GM21723 (cell line): ENCODE results near the gene CLCNKB.
"Not testable (repeated sequence)": the region's sequence is repeated elsewhere in the genome, so short reads cannot be mapped to it uniquely, and the experiment has no call there.

Source experiments
- ATAC-seq: cut with Tn5 transposase; IDR thresholded peaks from one replicate; pipeline ENCODE4 v1.9.1; 2021; ENCODE audit warnings: mild to moderate bottlenecking, moderate library complexity; ENCODE audit not compliant: unreplicated experiment

Gene CLCNKB

GRCh38 chr1:16029288-16029687 lies 14.3 kb upstream of the CLCNKB start:
- ATAC-seq, result no peak

GRCh38 chr1:16031551-16031950 lies 12.0 kb upstream of the CLCNKB start:
- no peak for ATAC-seq

GRCh38 chr1:16032388-16033102 lies 11.0 kb upstream of the CLCNKB start:
- ATAC-seq, result peak; percentile 62

- not testable (repeated sequence) for ATAC-seq
Observed at GRCh38 chr1:16033103-16033632, 10.4 kb upstream of the CLCNKB start.

- ATAC-seq, result not testable (repeated sequence)
Observed at GRCh38 chr1:16036461-16036860, 7.1 kb upstream of the CLCNKB start.

GRCh38 chr1:16038620-16038912 lies 5.0 kb upstream of the CLCNKB start:
- ATAC-seq, result no peak

GRCh38 chr1:16039871-16040270 lies 3.7 kb upstream of the CLCNKB start:
- not testable (repeated sequence) for ATAC-seq

- no peak for ATAC-seq
Observed at GRCh38 chr1:16041200-16041599, 2.4 kb upstream of the CLCNKB start.

GRCh38 chr1:16042096-16042495 lies 1.5 kb upstream of the CLCNKB start:
- ATAC-seq, result no peak

GRCh38 chr1:16042654-16043053 lies 928 bp upstream of the CLCNKB start:
- ATAC-seq, result not testable (repeated sequence)

GRCh38 chr1:16043950-16044349 lies 368 bp downstream of the CLCNKB start:
- ATAC-seq, result no peak

GRCh38 chr1:16046842-16047241 lies 3.3 kb downstream of the CLCNKB start:
- no peak for ATAC-seq

GRCh38 chr1:16047791-16048475 lies 4.4 kb downstream of the CLCNKB start:
- no peak for ATAC-seq

- no peak for ATAC-seq
Observed at GRCh38 chr1:16048573-16049189, 5.1 kb downstream of the CLCNKB start.

GRCh38 chr1:16050328-16050727 lies 6.7 kb downstream of the CLCNKB start:
- ATAC-seq, result no peak

GRCh38 chr1:16051039-16051438 lies 7.5 kb downstream of the CLCNKB start:
- ATAC-seq, result no peak

GRCh38 chr1:16051949-16052348 lies 8.4 kb downstream of the CLCNKB start:
- not testable (repeated sequence) for ATAC-seq

GRCh38 chr1:16053781-16054502 lies 10.4 kb downstream of the CLCNKB start:
- no peak for ATAC-seq

- ATAC-seq, result no peak
Observed at GRCh38 chr1:16054598-16055540, 11.3 kb downstream of the CLCNKB start.
